ENCODE results near the gene LSM6. TPM values are rescaled to one million over a fixed set of nuclear protein-coding genes. Genes with fewer than 3 reads are reported as not detected.

LSM6 gene
- polyA plus RNA-seq, 3 donors: 41.1 to 89.7 (median 66.2) TPM

GRCh38 chr4:146158036-146158745, 17.3 kb upstream of the LSM6 start:
- 100% methylated on average over 1 of the region's 5 CpGs for WGBS (ENCODE audit: insufficient coverage)
- H4K20me1 ChIP-seq (ENCODE audit: insufficient read depth, low read length): no peaks in the 10 kb centered on the region
- TF ChIP-seq CTCF (IDR thresholded peaks at IDR 0.05): no peak
- Mint-ChIP-seq H3K27me3 (ENCODE audit: low read depth in 3 of 3) (peaks cover 2 to 16% (median 7%) of the 10 kb centered on the region in 3 donors), H3K4me1 (no peaks in the 10 kb centered on the region), H3K27ac (no peak overlapping the region), H3K36me3 (no peaks in the 10 kb centered on the region), H3K9me3 (peaks cover 9 to 26% (median 19%) of the 10 kb centered on the region in 7 donors), H3K4me3 (no peak overlapping the region)
- H3K4me3 ChIP-seq (replicated peaks in 1 of 3; ENCODE audit: low read depth in 2 of 3, low read length in 3 of 3): no peak overlapping the region
- peaks cover 6 to 18% of the 10 kb centered on the region in 2 donors for H3K9me3 ChIP-seq (replicated peaks in 1 of 2; ENCODE audit: control insufficient read depth in 1 of 2, insufficient read depth in 1 of 2, low read length in 2 of 2)
- no peak for DNase-seq
- H3K4me2 ChIP-seq (replicated peaks; ENCODE audit: extremely low read depth, low read length, poor library complexity, severe bottlenecking): no peak overlapping the region
- H3K27me3 ChIP-seq (ENCODE audit: control insufficient read depth in 2 of 2, insufficient read depth in 2 of 2, low read length in 2 of 2): peaks cover 7 to 8% of the 10 kb centered on the region in 2 donors
- no peak overlapping the region for H3K27ac ChIP-seq (ENCODE audit: low read depth in 1 of 2, low read length in 2 of 2)
- H3K79me2 ChIP-seq (ENCODE audit: insufficient read depth, low read length): no peaks in the 10 kb centered on the region
- no peaks in the 10 kb centered on the region for H3K36me3 ChIP-seq (replicated peaks in 1 of 2; ENCODE audit: control insufficient read depth in 1 of 2, insufficient read depth in 2 of 2, low read length in 2 of 2)
- H2AFZ ChIP-seq (ENCODE audit: insufficient read depth, low read depth, low read length, poor library complexity, severe bottlenecking): no peak overlapping the region
- no peak overlapping the region for H3K9ac ChIP-seq (ENCODE audit: insufficient read depth, low read length, poor library complexity, severe bottlenecking)
- intact Hi-C loops (cut with micrococcal nuclease): no loop called here
- H3K4me1 ChIP-seq (ENCODE audit: control insufficient read depth in 1 of 2, insufficient read depth in 2 of 2, low read length in 2 of 2): no peaks in the 10 kb centered on the region

GRCh38 chr4:146159384-146160058, 16.0 kb upstream of the LSM6 start:
- Histone ChIP-seq H3K4me2 (replicated peaks; ENCODE audit: extremely low read depth, low read length, poor library complexity, severe bottlenecking) (no peak overlapping the region), H3K9ac (ENCODE audit: insufficient read depth, low read length, poor library complexity, severe bottlenecking) (no peak overlapping the region), H3K27me3 (ENCODE audit: control insufficient read depth in 2 of 2, insufficient read depth in 2 of 2, low read length in 2 of 2) (peaks cover 3 to 4% of the 10 kb centered on the region in 2 donors), H3K4me3 (replicated peaks in 1 of 3; ENCODE audit: low read depth in 2 of 3, low read length in 3 of 3) (no peak overlapping the region), H3K9me3 (replicated peaks in 1 of 2; ENCODE audit: control insufficient read depth in 1 of 2, insufficient read depth in 1 of 2, low read length in 2 of 2) (peaks cover 6 to 18% of the 10 kb centered on the region in 2 donors), H3K36me3 (replicated peaks in 1 of 2; ENCODE audit: control insufficient read depth in 1 of 2, insufficient read depth in 2 of 2, low read length in 2 of 2) (no peaks in the 10 kb centered on the region), H4K20me1 (ENCODE audit: insufficient read depth, low read length) (no peaks in the 10 kb centered on the region), H3K79me2 (ENCODE audit: insufficient read depth, low read length) (no peaks in the 10 kb centered on the region), H3K4me1 (ENCODE audit: control insufficient read depth in 1 of 2, insufficient read depth in 2 of 2, low read length in 2 of 2) (no peaks in the 10 kb centered on the region), H2AFZ (ENCODE audit: insufficient read depth, low read depth, low read length, poor library complexity, severe bottlenecking) (no peak overlapping the region), H3K27ac (ENCODE audit: low read depth in 1 of 2, low read length in 2 of 2) (no peak overlapping the region)
- Mint-ChIP-seq H3K27me3 (ENCODE audit: low read depth in 3 of 3) (peaks cover 2 to 14% (median 7%) of the 10 kb centered on the region in 3 donors), H3K4me1 (no peaks in the 10 kb centered on the region), H3K36me3 (no peaks in the 10 kb centered on the region), H3K9me3 (peaks cover 9 to 26% (median 24%) of the 10 kb centered on the region in 7 donors), H3K4me3 (no peak overlapping the region), H3K27ac (no peak overlapping the region)
- intact Hi-C loops (cut with micrococcal nuclease): no loop called here
- TF ChIP-seq CTCF (IDR thresholded peaks at IDR 0.05): no peak
- no peak for DNase-seq
- WGBS (ENCODE audit: insufficient coverage): 95% methylated on average over 3 of the region's 4 CpGs

Measured in CD14-positive monocyte (primary cell).